Central memory CD4-positive, alpha-beta T cell (primary cell): ENCODE measurements around the gene STX16.
"Not testable (repeated sequence)": the region's sequence is repeated elsewhere in the genome, so short reads cannot be mapped to it uniquely, and the experiment has no call there.

ENCODE experiments used
- DNase-seq: peaks from one replicate; pipeline ENCODE4 v3.0.0; 2022

Gene STX16

GRCh38 chr20:58712151-58712791, 61.2 kb downstream of the STX16 start:
- no peak for DNase-seq

DNA sequence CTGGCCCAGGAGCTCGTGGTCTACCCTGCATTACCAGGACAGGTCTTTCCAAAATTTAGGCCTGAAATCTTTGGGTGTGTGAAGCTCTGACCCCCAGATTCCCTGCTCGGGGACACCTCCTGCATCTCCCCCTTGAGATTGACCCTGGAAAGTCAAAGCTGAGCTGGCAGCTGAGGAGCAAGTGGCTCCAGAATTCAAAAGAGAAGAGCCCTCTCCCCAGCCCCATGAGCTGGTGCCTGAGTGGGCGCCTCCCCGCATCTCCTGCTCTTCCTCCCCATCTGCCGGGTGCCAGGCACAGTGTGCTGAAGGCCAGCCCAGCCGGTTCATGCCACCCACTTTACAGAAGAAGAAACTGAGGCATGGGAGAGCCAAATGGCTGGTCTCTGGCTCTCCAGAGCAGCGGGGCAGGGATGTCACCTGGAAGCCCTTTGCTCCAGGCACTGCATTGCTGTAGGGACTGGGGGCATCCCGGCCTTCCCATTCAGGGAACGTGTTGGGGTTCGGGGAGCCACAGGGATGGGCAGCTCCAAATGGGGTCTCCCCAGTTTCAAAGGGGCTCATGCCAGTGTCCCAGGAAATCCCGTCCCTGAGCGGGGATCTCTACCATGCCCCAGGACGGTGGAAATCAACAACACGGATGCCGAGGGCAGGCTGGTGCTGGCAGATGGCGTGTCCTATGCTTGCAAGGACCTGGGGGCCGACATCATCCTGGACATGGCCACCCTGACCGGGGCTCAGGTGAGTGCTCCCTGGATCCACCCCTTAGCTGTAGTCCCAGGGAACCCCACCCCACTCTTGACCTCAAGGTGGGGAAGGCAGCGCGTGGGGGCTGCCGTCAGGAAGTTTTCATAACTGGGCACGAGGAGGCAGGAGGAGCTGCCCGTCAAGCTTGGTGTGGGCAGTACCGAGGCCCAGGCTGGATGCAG, 62.0 kb downstream of the STX16 start:
- no peak for DNase-seq

GRCh38 chr20:58713801-58714339, 62.8 kb downstream of the STX16 start:
- no peak for DNase-seq

- no peak for DNase-seq
Observed at GRCh38 chr20:58714340-58714922, 63.3 kb downstream of the STX16 start.

- DNase-seq, result no peak
Observed at GRCh38 chr20:58714923-58715351, 63.9 kb downstream of the STX16 start.

GRCh38 chr20:58715391-58715800, 64.3 kb downstream of the STX16 start:
- no peak for DNase-seq

DNA sequence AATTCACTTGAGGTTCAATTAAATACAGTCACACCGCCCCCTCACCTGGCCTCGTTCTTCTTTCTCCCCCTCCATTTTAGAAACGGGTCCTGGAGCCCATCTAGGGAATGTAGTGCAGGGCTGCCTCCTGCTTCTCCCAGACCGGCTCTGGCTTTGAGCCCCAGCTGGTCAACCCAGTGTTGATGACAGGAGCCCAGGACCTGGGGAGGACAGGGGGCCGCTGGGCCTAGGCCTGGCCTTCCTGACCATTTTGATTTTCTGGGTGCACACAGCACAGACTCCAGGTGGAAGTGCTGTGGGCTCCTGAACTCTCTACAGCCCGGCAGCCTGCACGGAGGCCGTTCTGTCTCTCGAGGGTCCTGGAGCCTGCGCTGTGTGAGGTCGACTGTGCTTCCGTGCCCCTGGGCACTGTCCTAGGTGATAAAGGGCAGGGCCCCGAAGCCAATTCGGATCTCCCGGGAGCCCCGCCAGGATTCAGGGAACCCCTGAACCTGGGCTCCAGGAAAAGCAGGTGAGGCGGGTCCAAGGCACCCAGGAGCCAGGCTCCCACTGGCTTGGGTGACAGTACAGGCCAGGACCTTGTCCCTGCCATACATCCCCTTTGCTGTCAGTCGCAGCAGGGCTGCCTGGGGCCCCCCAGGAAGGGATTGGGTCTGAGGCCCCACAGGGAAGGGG, 64.9 kb downstream of the STX16 start:
- no peak for DNase-seq

DNA sequence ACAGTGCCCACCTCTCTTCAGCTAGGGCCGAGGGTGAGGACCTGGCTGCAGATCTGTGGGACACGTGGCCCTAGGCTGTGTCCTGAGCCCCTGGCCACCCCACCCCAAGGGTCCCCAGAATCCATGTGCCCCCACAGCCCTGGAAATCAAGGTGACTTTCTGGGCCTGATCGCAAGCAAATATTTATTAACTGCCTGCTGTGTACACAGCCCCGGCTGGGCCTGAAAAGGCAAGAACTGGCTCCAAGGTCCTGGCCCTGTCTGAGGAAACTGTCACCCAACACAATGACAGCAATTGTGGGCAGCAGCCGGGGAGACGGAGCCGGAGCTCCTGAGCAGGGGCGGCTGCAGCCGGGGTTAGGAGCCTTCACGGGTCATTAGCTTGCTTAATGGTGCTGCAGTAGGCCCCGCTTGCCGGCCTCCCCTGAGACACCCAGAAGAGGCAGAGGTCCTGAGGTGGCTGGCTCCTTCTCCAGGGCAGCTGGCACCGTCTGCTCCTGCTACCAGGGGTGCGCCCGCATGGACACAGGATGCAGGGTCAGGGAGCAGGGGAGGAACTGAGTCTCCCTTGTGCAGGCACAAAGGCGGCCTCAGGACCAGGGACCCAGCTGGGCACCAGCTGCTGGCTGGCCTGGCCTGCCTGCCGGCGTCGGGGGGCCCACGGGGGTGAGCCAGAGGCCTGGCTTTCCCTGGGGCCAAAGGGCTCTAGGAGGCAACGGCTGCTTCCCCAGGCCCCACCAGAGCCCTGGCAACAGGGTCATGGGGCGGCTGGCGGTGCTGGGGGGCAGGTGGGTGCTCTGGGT, 65.6 kb downstream of the STX16 start:
- no peak for DNase-seq

GRCh38 chr20:58717278-58718091, 66.4 kb downstream of the STX16 start:
- no peak for DNase-seq

- DNase-seq, result no peak
Observed at GRCh38 chr20:58718121-58718563, 67.1 kb downstream of the STX16 start.

DNA sequence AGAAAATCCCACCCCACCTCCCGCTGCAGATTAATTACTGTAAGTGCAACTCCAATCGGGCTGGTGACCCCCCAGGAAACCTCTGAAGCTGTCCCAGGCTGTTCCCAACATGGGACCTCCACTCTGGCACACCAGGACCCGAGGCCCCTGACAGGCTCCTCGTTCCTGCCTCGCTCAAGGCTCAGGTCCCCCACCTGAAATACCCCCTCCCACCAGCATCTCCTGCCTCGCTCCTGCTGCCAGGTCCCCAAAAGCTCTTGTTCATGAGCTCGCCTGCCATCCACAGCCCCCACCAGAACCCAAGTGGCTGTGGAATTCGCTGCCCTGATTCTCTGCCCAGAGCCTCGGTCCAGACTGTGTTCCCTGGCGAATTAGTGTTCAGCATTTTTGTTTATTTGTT, 67.6 kb downstream of the STX16 start:
- no peak for DNase-seq

DNA sequence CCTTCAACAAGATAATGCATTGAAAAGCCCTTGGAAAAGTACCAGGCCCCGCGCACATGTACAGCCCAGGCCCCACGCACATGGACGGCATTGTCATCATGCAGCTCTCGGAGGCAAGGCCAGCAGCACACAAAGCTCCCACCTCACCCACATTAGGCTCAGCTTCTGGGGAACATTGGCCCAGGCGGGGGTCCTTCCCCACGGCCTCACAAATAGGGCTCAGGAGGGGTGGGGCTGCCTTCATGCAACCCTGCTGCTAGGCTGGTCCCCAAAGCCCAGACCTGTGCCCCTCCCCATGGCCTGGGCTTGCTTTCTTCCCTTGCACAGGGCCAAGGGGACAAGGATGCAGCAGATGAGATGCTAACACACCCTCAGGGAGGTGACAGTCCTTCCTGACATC, 68.2 kb downstream of the STX16 start:
- no peak for DNase-seq

DNA sequence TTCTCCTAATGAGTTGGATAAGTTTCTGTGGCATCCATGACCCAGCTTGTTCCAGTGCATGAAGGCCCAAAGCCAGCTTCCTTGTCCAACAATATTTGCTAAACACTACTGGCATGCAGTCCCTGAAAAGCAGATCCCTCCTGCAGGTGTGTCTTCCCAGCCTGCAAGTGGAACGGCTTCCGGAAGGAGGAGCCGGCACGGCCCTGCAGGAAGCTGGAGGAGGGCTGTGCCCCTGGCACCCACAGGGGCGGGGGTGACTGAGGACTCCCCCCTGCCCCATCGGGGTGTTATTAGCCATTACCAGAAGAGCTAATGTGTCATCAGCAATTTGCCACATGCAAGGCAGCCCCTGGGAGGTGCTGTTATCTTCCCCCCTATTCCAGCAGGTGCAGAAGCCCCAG, 68.9 kb downstream of the STX16 start:
- no peak for DNase-seq

GRCh38 chr20:58720890-58721289, 69.8 kb downstream of the STX16 start:
- no peak for DNase-seq

- DNase-seq, result no peak
Observed at GRCh38 chr20:58721951-58722778, 71.1 kb downstream of the STX16 start.

DNA sequence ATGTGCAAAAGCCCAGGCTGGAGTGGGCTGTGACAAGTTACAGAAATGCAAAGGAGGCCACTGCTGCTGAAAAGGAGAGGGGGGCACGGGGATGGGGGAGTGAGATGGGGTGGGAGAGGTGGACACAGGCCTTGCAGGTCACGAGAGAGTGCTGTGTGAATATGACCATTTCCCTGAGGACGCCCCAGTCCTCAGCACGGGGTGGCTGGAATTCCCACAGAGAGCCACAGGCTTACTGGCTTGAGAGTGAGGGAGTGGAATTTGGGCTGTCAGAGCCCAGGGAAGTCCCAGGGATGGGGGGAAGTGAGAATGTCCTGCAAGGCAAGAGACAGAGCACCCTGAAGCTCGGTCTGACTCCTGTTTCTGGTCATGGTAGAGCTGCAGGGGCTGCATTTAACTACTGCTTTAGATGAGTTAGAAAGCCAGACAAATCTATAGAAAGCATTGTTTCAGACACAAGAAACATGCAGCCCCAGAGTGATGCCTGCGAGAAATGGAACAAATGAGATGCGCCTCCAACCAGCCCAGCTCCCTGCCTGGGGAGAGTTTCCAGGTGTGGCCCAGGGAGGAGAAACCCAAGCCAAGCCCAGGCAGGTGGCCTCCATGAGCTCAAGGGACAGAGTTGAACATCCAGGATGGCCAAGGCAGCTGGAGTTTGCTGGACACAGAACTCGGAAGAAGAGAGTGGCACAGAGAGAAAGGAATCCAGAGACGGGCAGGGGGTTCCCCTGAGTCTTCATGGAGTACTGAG, 72.0 kb downstream of the STX16 start:
- DNase-seq, result no peak

GRCh38 chr20:58723628-58723984, 72.5 kb downstream of the STX16 start:
- no peak for DNase-seq

DNA sequence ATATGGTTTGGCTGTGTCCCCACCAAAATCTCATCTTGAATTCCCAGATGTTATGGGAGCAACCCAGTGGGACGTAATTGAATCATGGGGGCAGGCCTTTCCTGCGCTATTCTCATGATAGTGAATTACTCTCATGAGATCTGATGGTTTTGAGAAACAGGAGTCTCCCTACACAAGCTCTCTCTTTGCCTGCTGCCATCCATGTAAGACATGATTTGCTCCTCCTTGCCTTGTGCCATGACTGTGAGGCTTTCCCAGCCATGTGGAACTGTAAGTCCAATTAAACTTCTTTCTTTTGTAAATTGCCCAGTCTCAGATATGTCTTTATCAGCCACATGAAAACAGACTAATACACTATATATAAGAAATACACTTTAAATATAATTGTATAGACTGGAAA, 75.1 kb downstream of the STX16 start:
- DNase-seq, result not testable (repeated sequence)
